Activated CD8-positive, alpha-beta T cell treated with anti-CD3 and anti-CD28 coated beads, Interleukin-2, amount 10 ng/mL, durations not matched to agents 7 days and 5 days (primary cell): ENCODE data around the gene ANKS1B. TPM values are rescaled to one million over a fixed set of nuclear protein-coding genes. Genes with fewer than 3 reads are reported as not detected.

Experiments used
- ATAC-seq: fragments of 150-1000 bp; cut with Tn5 transposase; one replicate; pipeline ENCODE4 v1.10.0; 2021; ENCODE audit warnings: moderate library complexity
- CTCF ChIA-PET: fragments of 350-600 bp; sonication (Branson Sonifier 250); formaldehyde crosslinking; loops from one replicate; lab custom pipeline; 2021; ENCODE audit warnings: antibody characterized with exemption; lab: Charles Lee
- POLR2A ChIA-PET: fragments of 350-600 bp; sonication (Branson Sonifier 250); formaldehyde crosslinking; loops from one replicate; lab custom pipeline; 2021; ENCODE audit warnings: antibody characterized with exemption; lab: Charles Lee
- DNase-seq: peaks from one replicate; pipeline ENCODE4 v3.0.0-alpha.2; 2020
- H3K27ac Mint-ChIP-seq: one replicate; pipeline ENCODE4 v1.8.0; 2021; ENCODE audit warnings: mild to moderate bottlenecking, mixed read lengths
- H3K27me3 Mint-ChIP-seq: one replicate; pipeline ENCODE4 v1.8.0; 2021; ENCODE audit warnings: low read depth, mixed read lengths
- H3K36me3 Mint-ChIP-seq: one replicate; pipeline ENCODE4 v1.8.0; 2021; ENCODE audit warnings: low read depth, mixed read lengths
- H3K4me1 Mint-ChIP-seq: one replicate; pipeline ENCODE4 v1.8.0; 2021; ENCODE audit warnings: low read depth, mixed read lengths
- H3K4me3 Mint-ChIP-seq: one replicate; pipeline ENCODE4 v1.8.0; 2021; ENCODE audit warnings: mild to moderate bottlenecking, mixed read lengths
- H3K9me3 Mint-ChIP-seq: one replicate; pipeline ENCODE4 v1.8.0; 2022; ENCODE audit warnings: mixed read lengths; ENCODE audit not compliant: insufficient read depth
- total RNA-seq, 2 experiments: library from RNA; stranded (reverse); gene quantifications; one replicate each; pipeline ENCODE4 v1.2.3, GENCODE V29; 2021

The ANKS1B gene
- total RNA-seq, 2 experiments from 2014 or later = not detected

DNA sequence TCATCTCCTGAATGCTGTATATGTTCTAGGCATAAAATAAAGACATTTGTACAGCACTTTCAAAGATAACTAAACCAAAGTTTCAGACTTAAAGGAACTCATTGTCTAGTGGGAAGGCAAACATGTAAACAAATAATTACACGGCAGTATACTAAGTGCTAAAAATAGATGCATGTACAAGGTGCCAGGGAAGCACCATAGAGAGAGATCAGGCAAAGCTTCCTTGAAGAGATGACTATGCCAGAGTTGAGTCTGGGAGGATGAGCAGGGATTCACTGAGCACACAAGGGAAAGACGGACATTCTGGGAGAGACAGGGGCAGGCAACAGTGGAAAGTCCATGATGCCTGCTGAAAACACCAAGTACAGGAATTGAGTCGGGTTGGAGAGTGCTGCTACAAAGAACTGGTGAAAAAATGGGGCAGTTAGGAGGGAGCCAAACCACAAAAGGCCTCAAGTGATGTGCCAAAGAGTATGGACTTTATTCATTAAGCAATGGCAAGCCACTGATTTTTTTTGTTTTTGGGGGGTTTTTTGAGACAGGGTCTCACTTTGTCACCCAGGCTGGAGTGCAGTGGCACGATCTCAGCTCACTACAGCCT is 26.8 kb downstream of the ANKS1B start:
- H3K27ac Mint-ChIP-seq = no peak overlapping the region
- POLR2A ChIA-PET = no interaction called here
- no peaks in the 10 kb centered on the region for H3K36me3 Mint-ChIP-seq
- H3K4me1 Mint-ChIP-seq = no peaks in the 10 kb centered on the region
- H3K4me3 Mint-ChIP-seq = no peak overlapping the region
- DNase-seq = no peak
- peaks cover 2% of the 10 kb centered on the region for H3K27me3 Mint-ChIP-seq
- CTCF ChIA-PET = no interaction called here
- ATAC-seq = no peak
- H3K9me3 Mint-ChIP-seq = no peaks in the 10 kb centered on the region

DNA sequence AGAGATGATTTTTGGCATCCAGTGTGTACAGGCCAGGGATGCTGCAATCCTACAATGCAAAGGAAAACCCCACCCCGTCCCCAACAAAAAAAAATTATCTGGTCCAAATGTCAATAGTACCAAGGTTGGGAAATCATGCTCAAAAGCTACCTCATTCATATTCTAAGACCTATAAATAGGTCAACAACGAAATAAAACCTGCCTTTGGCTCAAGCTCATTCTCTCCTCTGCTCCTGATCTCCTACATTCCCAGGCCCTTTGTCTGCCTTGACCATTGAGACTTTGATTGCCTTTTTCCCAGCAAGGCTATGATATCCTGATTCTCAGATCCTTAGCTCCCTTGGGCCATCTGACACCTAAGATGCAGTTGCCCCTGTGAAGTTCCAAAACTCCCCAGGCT is 30.0 kb downstream of the ANKS1B start:
- Mint-ChIP-seq H3K27ac (no peak overlapping the region), H3K36me3 (no peaks in the 10 kb centered on the region), H3K4me3 (no peak overlapping the region), H3K9me3 (no peaks in the 10 kb centered on the region), H3K4me1 (no peaks in the 10 kb centered on the region), H3K27me3 (peaks cover 2% of the 10 kb centered on the region)
- DNase-seq (no peak), ATAC-seq (no peak)
- ChIA-PET POLR2A (no interaction called here), CTCF (no interaction called here)

GRCh38 chr12:99948370-99948769 is 36.4 kb downstream of the ANKS1B start:
- POLR2A ChIA-PET = no interaction called here
- H3K4me3 Mint-ChIP-seq = no peak overlapping the region
- peaks cover 2% of the 10 kb centered on the region for H3K27me3 Mint-ChIP-seq
- H3K9me3 Mint-ChIP-seq = no peaks in the 10 kb centered on the region
- no peaks in the 10 kb centered on the region for H3K4me1 Mint-ChIP-seq
- H3K36me3 Mint-ChIP-seq = no peaks in the 10 kb centered on the region
- no peak for ATAC-seq
- CTCF ChIA-PET = no interaction called here
- no peak for DNase-seq
- H3K27ac Mint-ChIP-seq = no peak overlapping the region

DNA sequence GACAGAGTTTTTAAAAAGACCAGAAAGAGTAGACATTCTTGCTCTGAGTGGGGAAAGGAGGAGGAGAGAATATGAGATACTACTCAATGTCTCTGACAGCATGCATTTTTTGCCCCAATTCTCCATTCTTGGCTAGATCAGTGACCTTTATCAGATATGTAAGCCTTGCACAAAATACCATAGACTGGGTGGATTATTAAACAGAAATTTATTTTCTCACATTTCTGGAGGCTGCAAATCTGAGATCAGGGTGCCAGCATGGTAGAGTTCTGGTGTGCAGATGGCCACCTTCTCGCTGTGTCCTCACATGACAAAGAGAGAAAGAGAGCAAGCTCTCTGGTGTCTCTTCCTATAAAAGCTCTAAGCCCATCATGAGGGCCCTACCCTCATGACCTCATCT is 38.6 kb downstream of the ANKS1B start:
- ChIA-PET POLR2A (no interaction called here), CTCF (no interaction called here)
- H3K4me3 Mint-ChIP-seq = no peak overlapping the region
- H3K36me3 Mint-ChIP-seq = no peaks in the 10 kb centered on the region
- no peaks in the 10 kb centered on the region for H3K9me3 Mint-ChIP-seq
- ATAC-seq = no peak
- no peak overlapping the region for H3K27ac Mint-ChIP-seq
- H3K27me3 Mint-ChIP-seq = no peaks in the 10 kb centered on the region
- no peaks in the 10 kb centered on the region for H3K4me1 Mint-ChIP-seq
- no peak for DNase-seq

- CTCF ChIA-PET = no interaction called here
- DNase-seq (no peak), ATAC-seq (no peak)
- Mint-ChIP-seq H3K27me3 (no peaks in the 10 kb centered on the region), H3K4me1 (no peaks in the 10 kb centered on the region), H3K9me3 (no peaks in the 10 kb centered on the region), H3K27ac (no peak overlapping the region), H3K4me3 (no peak overlapping the region), H3K36me3 (no peaks in the 10 kb centered on the region)
- POLR2A ChIA-PET = no interaction called here
Observed at GRCh38 chr12:99935608-99936007, 49.1 kb downstream of the ANKS1B start.

DNA sequence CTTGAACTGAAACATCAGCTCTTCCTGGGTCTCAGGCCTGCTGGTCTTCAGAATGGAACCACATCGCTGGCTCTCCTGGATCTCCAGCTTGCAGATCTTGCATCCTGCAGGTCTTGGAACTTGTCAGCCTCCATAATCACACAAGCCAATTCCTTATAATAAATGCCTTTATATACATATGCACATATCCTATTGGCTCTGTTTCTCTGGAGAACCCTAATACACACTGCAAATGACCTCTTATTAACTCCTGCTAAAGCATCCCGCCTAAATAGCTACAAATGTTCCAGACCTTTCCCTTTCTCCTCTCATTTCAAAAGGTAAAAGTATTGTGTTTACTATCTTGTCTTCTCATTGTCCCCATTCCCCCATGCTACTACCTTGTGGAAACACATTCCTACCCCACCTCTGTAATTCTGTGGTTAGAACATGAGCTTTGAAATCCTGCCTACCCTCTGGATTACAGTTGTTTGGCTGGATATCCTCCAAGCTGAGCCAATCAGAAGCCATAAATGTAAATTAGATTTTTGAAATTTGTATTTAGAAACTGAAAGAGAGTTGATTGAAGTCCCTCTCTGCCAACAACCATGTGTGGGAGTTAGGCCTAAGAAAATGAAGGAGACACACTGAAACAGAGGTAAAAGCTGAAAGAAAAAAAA is 58.1 kb downstream of the ANKS1B start:
- Mint-ChIP-seq H3K27me3 (no peaks in the 10 kb centered on the region), H3K4me1 (no peaks in the 10 kb centered on the region), H3K4me3 (no peak overlapping the region), H3K9me3 (no peaks in the 10 kb centered on the region), H3K36me3 (no peaks in the 10 kb centered on the region), H3K27ac (no peak overlapping the region)
- ChIA-PET CTCF (no interaction called here), POLR2A (no interaction called here)
- ATAC-seq (no peak), DNase-seq (no peak)

GRCh38 chr12:99920353-99920960 is 64.3 kb downstream of the ANKS1B start:
- Mint-ChIP-seq H3K4me3 (no peak overlapping the region), H3K9me3 (no peaks in the 10 kb centered on the region), H3K4me1 (no peaks in the 10 kb centered on the region), H3K36me3 (no peaks in the 10 kb centered on the region), H3K27ac (no peak overlapping the region), H3K27me3 (no peaks in the 10 kb centered on the region)
- no peak for DNase-seq
- ChIA-PET POLR2A (no interaction called here), CTCF (no interaction called here)
- ATAC-seq = no peak

DNA sequence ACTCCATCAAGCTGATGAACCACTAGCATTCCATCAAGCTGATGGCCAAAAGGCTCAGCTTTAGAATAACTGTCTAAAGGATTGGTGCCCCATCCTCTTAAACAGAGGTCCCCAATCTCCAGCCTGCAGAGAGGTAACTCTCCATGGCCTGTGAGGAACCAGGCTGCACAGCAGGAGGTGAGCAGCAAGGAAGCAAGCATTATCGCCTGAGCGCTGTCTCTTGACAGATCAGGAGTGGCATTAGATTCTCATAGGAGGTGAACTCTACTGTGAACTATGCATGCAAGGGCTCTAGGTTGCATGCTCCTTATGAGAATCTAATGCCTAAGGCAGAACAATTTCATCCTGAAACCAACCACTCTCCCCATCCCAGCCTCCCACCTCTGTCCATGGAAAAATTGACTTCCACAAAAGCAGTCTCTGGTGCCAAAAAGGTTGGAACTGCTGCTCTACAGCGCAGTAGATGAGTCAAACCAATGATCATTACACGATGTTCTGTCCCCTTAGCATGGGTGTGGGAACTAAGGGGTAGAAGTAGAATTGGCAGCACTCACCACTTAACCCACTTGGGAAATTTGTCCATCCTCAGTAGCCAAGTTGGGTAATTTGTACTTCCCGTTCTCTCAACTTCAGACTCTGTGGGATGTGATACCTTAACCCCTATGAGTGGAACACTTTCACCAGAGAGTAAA is 66.9 kb downstream of the ANKS1B start:
- no peak for ATAC-seq
- Mint-ChIP-seq H3K9me3 (no peaks in the 10 kb centered on the region), H3K27me3 (no peaks in the 10 kb centered on the region), H3K4me1 (no peaks in the 10 kb centered on the region), H3K27ac (no peak overlapping the region), H3K36me3 (no peaks in the 10 kb centered on the region), H3K4me3 (no peak overlapping the region)
- CTCF ChIA-PET = no interaction called here
- DNase-seq = no peak
- POLR2A ChIA-PET = no interaction called here

GRCh38 chr12:99916555-99916954 is 68.2 kb downstream of the ANKS1B start:
- ChIA-PET POLR2A (interaction anchor here (0.5 kb wide), 1 partner anchor 33 kb away, joined by 3 read pairs; no protein-coding TSS in a partner anchor), CTCF (no interaction called here)
- Mint-ChIP-seq H3K36me3 (no peaks in the 10 kb centered on the region), H3K4me1 (no peaks in the 10 kb centered on the region), H3K27ac (no peak overlapping the region), H3K4me3 (no peak overlapping the region), H3K9me3 (no peaks in the 10 kb centered on the region), H3K27me3 (no peaks in the 10 kb centered on the region)
- ATAC-seq (no peak), DNase-seq (no peak)

- Mint-ChIP-seq H3K4me1 (no peaks in the 10 kb centered on the region), H3K4me3 (no peak overlapping the region), H3K9me3 (no peaks in the 10 kb centered on the region), H3K36me3 (no peaks in the 10 kb centered on the region), H3K27ac (no peak overlapping the region), H3K27me3 (no peaks in the 10 kb centered on the region)
- ChIA-PET CTCF (no interaction called here), POLR2A (no interaction called here)
- no peak for DNase-seq
- ATAC-seq = no peak
Observed at GRCh38 chr12:99915251-99916082, 69.3 kb downstream of the ANKS1B start.

DNA sequence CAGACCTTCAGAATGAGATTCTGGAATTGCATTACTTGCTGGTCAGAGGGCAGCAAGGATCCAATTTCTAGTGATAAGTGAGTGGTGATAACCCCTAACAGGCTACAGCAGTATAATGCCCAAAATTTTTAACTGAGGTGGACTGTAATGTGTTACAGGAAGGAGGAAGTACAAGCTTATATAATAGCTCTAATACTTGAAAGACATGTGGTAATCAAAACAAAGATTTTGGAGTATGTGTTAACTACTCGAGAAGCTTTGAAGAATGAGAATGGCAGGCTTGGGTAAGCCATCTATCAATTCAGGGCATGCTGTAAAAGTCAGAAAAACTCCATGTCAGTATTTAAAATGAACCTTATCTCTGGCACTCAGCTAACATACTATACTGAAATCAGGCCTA is 70.5 kb downstream of the ANKS1B start:
- no peak for DNase-seq
- no peaks in the 10 kb centered on the region for H3K27me3 Mint-ChIP-seq
- POLR2A ChIA-PET = no interaction called here

More for the DNA sequence above, 70.5 kb downstream of the ANKS1B start:
- CTCF ChIA-PET = no interaction called here
- Mint-ChIP-seq H3K4me1 (no peaks in the 10 kb centered on the region), H3K27ac (no peak overlapping the region), H3K36me3 (no peaks in the 10 kb centered on the region), H3K4me3 (no peak overlapping the region), H3K9me3 (no peaks in the 10 kb centered on the region)
- ATAC-seq = no peak
